Cortex of kidney (tissue), 1 donor: ENCODE results near the gene SMARCE1.

Experiments used
- DNase-seq: peaks from one replicate; lab custom pipeline; 2025; lab: John Stamatoyannopoulos, UW

SMARCE1 gene

DNA sequence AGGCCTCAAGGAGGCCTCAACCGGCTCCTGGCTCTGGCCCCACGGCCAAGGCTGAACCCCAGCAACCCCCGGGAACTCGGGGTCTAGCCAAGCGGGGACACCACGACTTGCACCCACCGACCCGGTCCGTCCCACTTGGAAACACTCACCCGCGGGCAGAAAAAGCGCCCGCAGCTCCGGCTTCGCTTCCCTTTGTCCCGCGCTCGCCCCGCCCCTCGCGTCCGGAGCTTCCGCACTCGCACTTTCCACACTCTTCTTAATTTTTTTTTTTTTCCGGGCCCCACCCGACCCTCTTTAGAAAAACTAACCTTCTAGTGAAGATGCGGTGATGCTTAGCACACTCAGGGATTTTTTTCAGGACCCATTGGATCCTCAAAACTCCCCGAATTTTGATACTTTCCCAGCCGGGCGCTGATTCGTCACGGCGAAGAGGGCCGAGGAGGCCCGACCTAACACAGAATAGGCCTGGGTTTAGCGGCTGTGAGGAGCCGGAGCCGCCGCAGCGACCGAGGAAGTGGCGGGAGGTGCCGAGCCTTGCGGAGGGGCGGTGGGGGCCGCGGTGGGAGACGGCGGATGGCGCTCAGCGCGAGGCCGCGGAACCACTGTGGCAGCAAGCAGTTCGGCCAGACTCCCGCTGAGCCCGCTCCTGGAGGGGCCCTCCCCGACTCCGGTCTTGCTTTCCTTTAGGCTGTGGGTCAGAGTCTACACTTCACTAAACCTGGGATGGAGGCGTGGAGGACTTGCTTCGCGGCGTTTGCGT, at the start of gene SMARCE1:
TSS of gene SMARCE1 (minus strand) at position 195 of the 760 bp plus-strand sequence. CDS start 2,016 bp downstream, outside the sequence.
- no peak for DNase-seq

- no peak for DNase-seq
Observed at GRCh38 chr17:40697297-40697696, 49.7 kb upstream of the SMARCE1 start.

DNA sequence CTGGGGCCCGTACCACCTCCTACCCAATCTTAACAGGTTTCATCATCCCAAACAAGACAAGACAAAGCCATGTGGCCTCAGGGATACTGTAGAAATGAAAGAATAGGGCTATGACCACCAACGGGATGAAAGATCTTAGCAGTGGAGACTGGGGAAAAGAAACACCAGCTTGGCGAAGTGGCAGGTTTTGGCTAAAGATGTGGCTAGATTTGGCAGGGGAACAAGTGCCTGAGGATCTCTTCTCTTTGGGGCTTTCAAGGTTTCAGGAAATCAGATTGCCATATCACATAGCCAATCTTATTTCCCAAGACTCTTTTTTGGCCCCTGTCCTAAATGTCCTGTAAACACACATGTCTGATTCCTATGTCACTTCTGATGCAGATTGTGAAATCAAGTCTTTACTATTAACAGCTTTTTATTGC, 49.0 kb upstream of the SMARCE1 start:
- no peak for DNase-seq

GRCh38 chr17:40695874-40696472, 48.4 kb upstream of the SMARCE1 start:
- no peak for DNase-seq

DNA sequence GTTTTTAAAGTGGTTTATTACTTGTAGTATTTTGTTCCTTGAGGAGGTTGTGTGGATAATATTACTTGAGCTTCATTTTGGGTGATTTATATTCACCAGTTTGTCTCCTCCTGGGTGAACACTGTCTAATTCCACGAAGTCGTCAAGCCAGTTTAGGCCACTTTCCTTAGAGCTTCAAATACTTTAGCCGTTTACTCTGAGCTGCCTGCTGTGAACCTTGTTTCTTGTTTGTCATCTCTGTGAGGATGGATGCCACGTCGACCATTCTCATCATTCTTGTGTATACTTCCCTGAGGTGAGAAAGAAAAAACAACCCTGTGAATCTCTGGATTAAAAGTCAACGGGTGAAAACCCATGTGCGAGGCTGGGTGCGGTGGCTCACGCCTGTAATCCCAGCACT, 47.0 kb upstream of the SMARCE1 start:
- no peak for DNase-seq

- DNase-seq, result no peak
Observed at GRCh38 chr17:40687106-40687505, 39.5 kb upstream of the SMARCE1 start.

DNA sequence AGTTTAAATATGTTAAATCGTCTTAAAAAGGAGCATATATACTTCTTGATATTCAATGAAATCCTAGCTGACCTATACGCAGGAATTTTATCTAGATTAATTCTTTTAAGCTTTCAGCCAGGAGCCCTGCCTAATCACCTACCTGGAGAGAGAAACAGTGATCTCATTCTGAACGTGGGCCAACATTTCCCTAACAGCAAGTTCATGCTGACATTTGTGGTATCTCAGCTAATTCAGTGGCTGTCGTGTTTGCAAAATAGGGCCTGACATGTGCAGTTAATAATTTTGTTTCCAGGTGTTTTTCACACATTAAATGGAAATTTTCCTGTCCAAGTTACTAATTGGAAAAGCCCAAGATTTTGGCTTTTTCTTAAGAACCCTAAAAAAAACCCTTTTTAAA, 38.6 kb upstream of the SMARCE1 start:
- DNase-seq, result no peak

DNA sequence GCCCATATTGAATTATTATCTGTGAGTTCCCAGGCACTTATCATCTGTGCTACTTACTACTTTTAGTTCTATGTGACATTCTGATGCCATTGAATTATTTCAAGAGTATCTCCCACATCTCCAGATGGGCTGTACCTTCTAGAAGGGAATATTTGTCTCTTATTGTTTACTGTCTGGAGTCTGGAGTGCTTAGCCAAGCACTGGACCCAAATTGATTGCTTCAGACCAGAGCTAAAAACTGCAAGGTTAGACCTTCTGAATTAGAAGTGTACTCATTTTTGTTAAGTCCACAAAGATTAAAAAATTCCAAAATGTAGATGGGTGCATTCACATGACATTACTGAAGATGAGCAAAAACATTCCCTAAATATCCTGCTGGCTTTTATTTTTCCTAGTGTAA, 33.4 kb upstream of the SMARCE1 start:
- no peak for DNase-seq

GRCh38 chr17:40679523-40679907, 31.9 kb upstream of the SMARCE1 start:
- no peak for DNase-seq

GRCh38 chr17:40678902-40679522, 31.4 kb upstream of the SMARCE1 start:
- DNase-seq, result no peak

DNA sequence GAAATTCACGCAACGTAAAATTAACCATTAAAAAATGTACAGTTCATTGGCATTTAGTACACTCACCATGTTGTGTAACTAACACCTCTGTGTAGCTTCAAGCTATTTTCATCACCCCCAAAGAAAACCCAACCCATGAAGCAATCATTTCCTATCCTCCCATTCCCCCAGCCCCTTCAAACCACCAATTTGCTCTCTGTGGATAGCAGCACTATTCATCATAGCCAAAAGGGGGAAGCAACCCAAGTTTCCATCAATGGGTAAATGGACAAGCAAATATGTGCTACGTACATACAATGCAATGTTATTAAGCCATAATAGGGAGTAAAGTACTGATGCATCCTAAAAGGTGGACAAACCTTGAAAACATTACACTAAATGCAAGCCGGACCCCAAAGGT, 28.3 kb upstream of the SMARCE1 start:
- DNase-seq, result no peak

DNA sequence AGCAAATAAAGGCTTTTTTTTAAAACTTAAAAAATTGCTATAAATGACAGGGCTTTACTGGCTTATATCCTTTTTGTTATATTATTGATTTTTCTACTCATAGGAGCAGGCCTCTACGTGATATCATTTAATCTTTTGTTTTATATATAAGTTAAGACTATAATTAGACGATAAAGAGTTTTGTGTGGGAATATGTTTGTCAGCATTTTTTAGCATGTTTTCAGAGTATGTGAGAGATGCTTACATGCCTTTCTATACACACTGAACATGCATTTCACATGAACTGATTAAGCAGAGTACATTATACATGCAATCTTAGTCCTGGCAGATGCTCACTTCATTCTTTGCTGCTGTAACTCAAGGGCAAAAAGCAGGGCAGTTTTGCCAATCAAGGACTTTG, 25.0 kb upstream of the SMARCE1 start:
- DNase-seq, result no peak

GRCh38 chr17:40671282-40671681, 23.7 kb upstream of the SMARCE1 start:
- DNase-seq, result no peak

- DNase-seq, result no peak
Observed at GRCh38 chr17:40666331-40666730, 18.7 kb upstream of the SMARCE1 start.

DNA sequence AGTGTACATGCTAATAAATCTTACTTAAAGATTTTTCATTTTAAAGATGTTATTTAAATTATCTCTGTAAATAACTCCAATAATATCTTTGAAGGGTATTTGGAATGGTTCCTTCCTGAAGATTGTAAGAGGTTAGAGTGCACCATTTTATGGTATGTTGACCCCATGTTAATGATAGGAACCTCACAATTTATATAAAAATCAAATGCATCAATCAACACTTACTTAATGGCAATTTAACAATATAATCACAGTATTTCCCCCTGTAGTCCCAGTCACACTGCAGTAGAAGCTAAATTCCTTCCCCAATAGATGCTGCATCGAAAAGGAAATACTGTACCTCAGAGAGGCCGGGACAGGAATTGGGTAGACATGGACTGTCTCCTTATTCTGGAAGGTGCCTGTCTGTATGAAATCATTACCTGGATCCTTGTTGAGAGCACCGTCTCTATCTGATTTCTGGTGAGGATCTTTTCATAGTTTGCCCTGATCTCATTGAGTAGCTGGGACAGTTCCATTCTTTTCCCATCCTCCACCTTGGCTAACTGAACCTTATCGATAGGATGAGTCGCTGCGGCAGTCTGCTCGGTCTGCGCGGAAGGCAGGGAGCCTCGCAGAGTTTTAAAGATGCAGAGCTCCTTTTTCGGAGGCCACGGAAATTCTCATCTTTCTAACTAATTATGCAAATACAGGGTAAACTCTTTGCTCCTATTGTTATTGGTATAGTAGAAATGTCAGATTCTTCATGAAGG, 17.1 kb upstream of the SMARCE1 start, which contains the start of gene KRT222:
TSS of gene KRT222 (minus strand) at position 596 of the 752 bp plus-strand sequence. CDS start at position 518, 78 bp downstream.
- DNase-seq, result no peak

- no peak for DNase-seq
Observed at GRCh38 chr17:40663252-40663651, 15.6 kb upstream of the SMARCE1 start.

DNA sequence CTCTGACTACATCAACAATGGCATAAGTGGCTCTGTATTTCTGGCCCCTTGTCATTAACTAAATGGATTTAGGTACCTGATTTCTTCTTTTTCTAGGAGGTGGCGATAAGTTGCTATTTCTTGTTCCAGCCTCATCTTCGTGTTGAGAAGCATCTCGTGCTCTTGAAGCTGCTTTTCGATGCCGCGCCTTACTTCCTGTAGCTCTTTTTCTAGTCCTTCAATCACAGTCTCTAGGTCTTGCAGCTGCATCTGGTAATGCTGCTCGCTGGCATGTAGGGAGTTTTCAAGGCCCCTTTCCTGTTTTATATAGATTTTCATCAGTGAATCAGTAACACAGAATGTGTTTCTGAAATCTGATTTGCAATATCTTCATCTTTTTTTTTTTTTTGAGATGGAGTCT, 12.3 kb upstream of the SMARCE1 start:
- DNase-seq, result no peak

DNA sequence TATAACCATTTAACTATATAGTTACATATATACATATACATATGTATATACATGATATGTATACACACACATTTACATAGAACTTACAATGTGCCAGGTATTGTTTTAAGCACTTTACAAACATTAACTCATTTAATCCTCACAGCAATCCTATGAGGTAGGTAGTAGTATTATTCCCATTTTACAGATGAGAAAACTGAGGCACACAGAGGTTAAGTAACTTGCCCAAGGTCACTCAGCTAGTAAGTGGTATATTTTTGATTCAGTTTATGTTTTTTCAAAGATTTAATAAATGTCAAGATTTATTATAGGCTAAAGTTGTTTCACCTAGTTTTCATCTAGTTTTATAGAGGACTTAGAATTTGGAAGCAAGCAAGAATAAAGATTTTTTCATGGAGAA, 10.8 kb upstream of the SMARCE1 start:
- no peak for DNase-seq

- no peak for DNase-seq
Observed at GRCh38 chr17:40651939-40652338, 4.3 kb upstream of the SMARCE1 start.

DNA sequence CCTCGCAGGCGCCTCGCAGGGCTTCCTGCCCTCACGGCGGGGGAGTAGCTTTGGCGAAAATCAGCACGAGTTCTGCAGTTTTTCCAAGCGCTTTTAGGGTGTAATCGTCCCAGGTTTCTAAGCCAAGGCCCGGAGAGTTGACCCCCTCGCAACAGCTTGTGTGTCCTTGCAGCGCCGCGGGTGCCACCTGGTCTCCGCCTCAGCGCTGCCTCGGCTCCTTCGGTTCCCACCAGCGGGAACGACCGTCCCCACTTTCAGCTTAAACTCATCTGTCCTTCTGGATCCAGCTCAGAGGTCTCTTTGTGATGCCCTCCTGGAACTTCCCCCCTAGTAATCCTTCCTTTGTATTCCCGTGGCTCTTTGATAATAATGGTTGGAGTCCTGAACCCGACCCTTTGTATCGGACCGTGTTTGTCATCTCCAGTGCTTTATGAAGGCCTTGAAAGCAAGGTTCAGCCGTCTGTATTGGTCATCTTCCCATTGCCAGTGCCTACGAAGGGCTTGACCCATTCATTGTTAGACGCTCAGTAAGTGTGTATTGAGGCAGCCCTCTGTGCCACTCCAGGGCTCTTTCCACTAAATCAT, 858 bp upstream of the SMARCE1 start:
- DNase-seq, result no peak

GRCh38 chr17:40646791-40647623, 611 bp downstream of the SMARCE1 start:
- DNase-seq, result no peak
